Measurements from ENCODE around the gene ZNF410. TPM values are rescaled to one million over a fixed set of nuclear protein-coding genes. Genes with fewer than 3 reads are reported as not detected.

Gene ZNF410
- total RNA-seq, 1 experiment from 2014 or later, result 37.6 TPM

GRCh38 chr14:73851567-73852382, 34.9 kb upstream of the ZNF410 start, which contains the start of gene PTGR2:
Gene PTGR2, plus strand, starts transcription at chr14:73851831. Its CDS starts 7,032 bp downstream, at chr14:73858863.
- ChIA-PET RAD21 (ENCODE audit: low non-redundant PET in 1 of 2, low total read pairs in 2 of 2, uncharacterized antibody in 2 of 2, unreplicated experiment in 2 of 2) (interaction anchor here (0.8 to 1.2 kb wide), 3 partner anchors 110 to 123 kb away, joined by 3 to 4 read pairs (median 4); no protein-coding TSS in a partner anchor), CTCF (interaction anchor here (0.9 to 2.6 kb wide), 4 partner anchors 93 to 124 kb away, joined by 3 to 20 read pairs (median 6); no protein-coding TSS in a partner anchor), POLR2A (interaction anchor here (0.7 to 2.5 kb wide), 6 partner anchors 10 to 94 kb away, joined by 3 to 12 read pairs (median 4); partner anchors contain the start of gene ZNF410)
- intact Hi-C loops (cut with micrococcal nuclease), result loop anchor here (5.0 kb wide), 1 partner anchor 89 kb away; a partner anchor contains a TSS
- Histone ChIP-seq H3K4me1 (ENCODE audit: control insufficient read depth in 1 of 2, insufficient read depth in 2 of 2, low read length in 2 of 2) (peaks cover 17 to 30% of the 10 kb centered on the region in 2 experiments), H3K9ac (ENCODE audit: low read length) (peak within 1 kb of the TSS; percentile 96), H2AFZ (ENCODE audit: low read depth, low read length, poor library complexity, severe bottlenecking) (peak within 1 kb of the TSS; percentile 37), H4K20me1 (ENCODE audit: insufficient read depth) (no peaks in the 10 kb centered on the region), H3K4me2 (ENCODE audit: low read length) (peak within 1 kb of the TSS; percentile 94), H3K9me3 (ENCODE audit: control insufficient read depth in 1 of 2, insufficient read depth in 1 of 2, low read depth in 1 of 2, low read length in 2 of 2) (no peaks in the 10 kb centered on the region), H3K4me3 (replicated peaks in 1 of 2; ENCODE audit: low read depth in 1 of 2, low read length in 2 of 2) (peak within 1 kb of the TSS; percentile 81 to 94), H3K9me2 (ENCODE audit: insufficient read depth) (no peaks in the 10 kb centered on the region), H3K27ac (ENCODE audit: low read depth, low read length) (peak within 1 kb of the TSS; percentile 97), H3K27me3 (ENCODE audit: insufficient read depth, low read length) (no peaks in the 10 kb centered on the region), H3K79me2 (ENCODE audit: insufficient read depth, low read length) (peaks cover 21% of the 10 kb centered on the region), H3K36me3 (ENCODE audit: control insufficient read depth in 1 of 2, insufficient read depth in 2 of 2, low read length in 2 of 2) (no peaks in the 10 kb centered on the region)
- ATAC-seq, result peak; percentile 89
- TSS peak; percentile 87 for BruUV-seq (replicated peaks)
- peak; percentile 94 for DNase-seq (ENCODE audit: low read depth, low spot score)
- 0 out of 2 replicates have a peak, but pooled peaks have one; percentile 19 for TF ChIP-seq EGR1 (IDR thresholded peaks at IDR 0.05; ENCODE audit: low read depth)
- no peak for TF ChIP-seq FOSL1 (IDR thresholded peaks at IDR 0.05; ENCODE audit: low read depth)
- 0 out of 6 replicates have a peak, but pooled peaks of 1 of the 3 experiments have one; percentile 4 for TF ChIP-seq CTCF (IDR thresholded peaks at IDR 0.05 in 2 of 3, conservative IDR thresholded peaks at IDR 0.05 in 1 of 3; ENCODE audit: borderline replicate concordance in 1 of 3, insufficient read depth in 1 of 3, low read depth in 2 of 3, low read length in 2 of 3)
- TF ChIP-seq SRF (IDR thresholded peaks at IDR 0.05; ENCODE audit: low read depth), result no peak
- TF ChIP-seq ZFX (IDR thresholded peaks at IDR 0.05), result peak; percentile 77
- TF ChIP-seq ZBTB33 (IDR thresholded peaks at IDR 0.05; ENCODE audit: extremely low read depth, insufficient replicate concordance, low read length), result peak; percentile 93
- 0 out of 2 replicates have a peak, but pooled peaks have one; percentile 5 for TF ChIP-seq JUND (IDR thresholded peaks at IDR 0.05)
- TF ChIP-seq POLR2A (IDR thresholded peaks at IDR 0.05; ENCODE audit: borderline replicate concordance, extremely low read depth, insufficient read depth, insufficient read length), result peak; percentile 69
- TF ChIP-seq SP1 (IDR thresholded peaks at IDR 0.05; ENCODE audit: low read depth), result 0 out of 2 replicates have a peak, but pooled peaks have one; percentile 58
- no peak; the same call in 1 of the 2 replicates for TF ChIP-seq CEBPB (IDR thresholded peaks at IDR 0.05; ENCODE audit: low read depth)
- TF ChIP-seq ZNF274 (IDR thresholded peaks at IDR 0.05; ENCODE audit: low read depth, low read length), result no peak
- TF ChIP-seq REST (IDR thresholded peaks at IDR 0.05; ENCODE audit: low read depth), result no peak
- no peak for TF ChIP-seq EZH2 (IDR thresholded peaks at IDR 0.05)
- TF ChIP-seq EZH2phosphoT487 (IDR thresholded peaks at IDR 0.05; ENCODE audit: borderline replicate concordance), result no peak
- TF ChIP-seq ATF3 (IDR thresholded peaks at IDR 0.05), result no peak
- TF ChIP-seq CBX3 (IDR thresholded peaks at IDR 0.05; ENCODE audit: low read depth), result peak; percentile 57; the same call in 1 of the 2 replicates
- TF ChIP-seq POLR2AphosphoS5 (IDR thresholded peaks at IDR 0.05; ENCODE audit: low read depth, low read length), result peak; percentile 79
- no peak for TF ChIP-seq YY1 (IDR thresholded peaks at IDR 0.05; ENCODE audit: extremely low read depth, insufficient replicate concordance, low read depth, low read length)

Data from HCT116 (cell line).